HG03521 (cell line): ENCODE data around the gene ACBD5.

Experiments
- ATAC-seq: cut with Tn5 transposase; IDR thresholded peaks from one replicate; pipeline ENCODE4 v1.9.1; 2021; ENCODE audit warnings: mild to moderate bottlenecking, moderate library complexity; ENCODE audit not compliant: unreplicated experiment

The ACBD5 gene

GRCh38 chr10:27153329-27153728, 87.3 kb downstream of the ACBD5 start:
- no peak for ATAC-seq

GRCh38 chr10:27152687-27153086, 87.9 kb downstream of the ACBD5 start:
- no peak for ATAC-seq

- no peak for ATAC-seq
Measured at GRCh38 chr10:27150261-27150660, 90.3 kb downstream of the ACBD5 start.

GRCh38 chr10:27147701-27148100, 92.9 kb downstream of the ACBD5 start:
- no peak for ATAC-seq

- no peak for ATAC-seq
Measured at GRCh38 chr10:27145937-27146336, 94.7 kb downstream of the ACBD5 start.
